Activated gamma-delta T cell (primary cell): ENCODE results near the gene FPR1.

Source experiments
- DNase-seq: peaks from one replicate; lab custom pipeline; 2025; lab: John Stamatoyannopoulos, UW

Gene FPR1

GRCh38 chr19:51706296-51706695, 45.4 kb downstream of the FPR1 start:
- no peak for DNase-seq

DNA sequence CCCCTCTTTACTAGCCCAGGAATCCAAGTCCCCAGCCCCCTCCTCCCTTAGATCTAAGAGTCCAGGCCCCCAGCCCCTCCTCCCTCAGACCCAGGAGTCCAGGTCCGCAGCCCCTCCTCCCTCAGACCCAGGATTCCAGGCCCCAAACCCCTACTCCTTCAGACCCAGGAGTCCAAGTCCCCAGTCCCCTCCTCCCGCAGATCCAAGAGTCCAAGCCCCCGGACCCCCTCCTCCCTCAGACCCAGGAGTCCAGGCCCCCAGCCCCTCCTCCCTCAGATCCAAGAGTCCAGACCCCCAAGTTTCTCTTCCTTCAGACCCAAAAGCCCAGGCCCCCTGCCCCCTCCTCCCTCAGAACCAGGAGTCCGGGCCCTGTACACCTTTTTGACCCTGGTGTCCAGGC, 47.1 kb downstream of the FPR1 start:
- DNase-seq = no peak

DNA sequence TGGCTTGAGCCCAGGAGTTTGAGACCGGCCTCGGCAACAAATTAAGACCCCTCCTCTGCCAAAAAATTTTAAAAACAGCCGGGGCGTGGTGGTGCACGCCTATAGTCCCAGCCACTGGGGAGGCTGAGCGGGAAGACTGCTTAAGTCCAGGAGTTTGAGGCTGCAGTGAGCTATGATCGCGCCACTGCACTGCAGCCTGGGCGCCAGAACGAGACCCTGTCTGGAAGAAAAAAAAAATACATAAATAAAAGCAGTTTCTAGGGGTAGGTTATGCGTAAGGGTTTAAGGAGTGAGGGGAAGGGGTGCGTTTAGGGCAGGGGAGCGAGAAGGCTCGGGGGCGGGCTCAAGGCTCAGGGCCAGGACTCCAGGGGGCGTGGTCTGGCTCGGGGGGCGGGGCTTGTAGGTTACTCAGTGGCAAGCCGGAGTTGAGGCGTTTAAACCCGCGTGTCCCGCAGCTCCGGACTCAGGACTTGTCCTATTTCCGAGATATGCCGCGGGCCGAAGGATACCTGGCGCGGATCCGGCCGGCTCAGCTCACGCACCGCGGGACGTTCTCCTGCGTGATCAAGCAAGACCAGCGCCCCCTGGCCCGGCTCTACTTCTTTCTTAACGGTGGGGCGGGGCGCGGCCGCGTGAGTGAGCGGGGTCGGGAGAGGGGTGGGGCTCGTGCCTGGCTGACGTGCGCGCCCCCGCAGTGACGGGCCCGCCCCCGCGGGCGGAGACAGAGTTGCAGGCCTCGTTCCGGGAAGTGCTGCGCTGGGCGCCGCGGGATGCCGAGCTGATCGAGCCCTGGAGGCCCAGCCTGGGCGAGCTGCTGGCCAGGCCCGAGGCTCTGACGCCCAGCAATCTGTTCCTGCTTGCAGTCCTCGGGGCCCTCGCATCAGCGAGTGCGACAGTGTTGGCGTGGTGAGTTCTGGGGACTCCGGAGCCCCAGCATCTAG, 47.8 kb downstream of the FPR1 start:
- peak; percentile 92 for DNase-seq

- no peak for DNase-seq
Measured at GRCh38 chr19:51702825-51703574, 48.7 kb downstream of the FPR1 start.

GRCh38 chr19:51702103-51702824, 49.4 kb downstream of the FPR1 start:
- no peak for DNase-seq

DNA sequence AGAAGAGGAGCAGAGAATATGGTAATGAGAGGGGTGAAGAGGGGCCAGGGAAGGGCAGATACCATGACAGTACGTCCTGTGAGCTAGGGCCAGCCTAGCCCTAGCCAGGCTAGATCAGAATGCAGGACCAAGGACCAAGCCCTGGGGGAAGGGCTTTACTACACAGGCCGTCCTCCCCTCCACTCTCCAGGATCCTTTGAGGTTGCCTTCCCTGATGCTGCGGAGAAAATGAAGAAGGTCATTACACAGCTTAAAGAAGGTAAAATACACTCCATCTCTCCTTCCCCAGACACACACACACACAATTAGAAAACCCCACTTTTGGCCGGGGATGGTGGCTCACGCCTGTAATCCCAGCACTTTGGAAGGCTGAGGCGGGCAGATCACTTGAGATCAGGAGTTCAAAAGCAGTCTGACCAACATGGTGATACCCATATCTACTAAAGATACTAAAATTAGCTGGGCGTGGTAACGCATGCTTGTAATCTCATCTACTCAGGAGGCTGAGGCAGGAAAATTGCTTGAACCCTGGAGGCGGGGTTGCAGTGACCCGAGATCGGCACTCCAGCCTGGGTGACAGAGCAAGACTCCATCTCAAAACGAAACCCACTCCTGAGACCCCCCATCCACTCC, 50.1 kb downstream of the FPR1 start:
- no peak for DNase-seq

GRCh38 chr19:51699170-51699569, 52.5 kb downstream of the FPR1 start:
- DNase-seq = no peak

GRCh38 chr19:51698296-51698695, 53.4 kb downstream of the FPR1 start:
- DNase-seq = no peak

- no peak for DNase-seq
Measured at GRCh38 chr19:51697169-51697776, 54.4 kb downstream of the FPR1 start.

DNA sequence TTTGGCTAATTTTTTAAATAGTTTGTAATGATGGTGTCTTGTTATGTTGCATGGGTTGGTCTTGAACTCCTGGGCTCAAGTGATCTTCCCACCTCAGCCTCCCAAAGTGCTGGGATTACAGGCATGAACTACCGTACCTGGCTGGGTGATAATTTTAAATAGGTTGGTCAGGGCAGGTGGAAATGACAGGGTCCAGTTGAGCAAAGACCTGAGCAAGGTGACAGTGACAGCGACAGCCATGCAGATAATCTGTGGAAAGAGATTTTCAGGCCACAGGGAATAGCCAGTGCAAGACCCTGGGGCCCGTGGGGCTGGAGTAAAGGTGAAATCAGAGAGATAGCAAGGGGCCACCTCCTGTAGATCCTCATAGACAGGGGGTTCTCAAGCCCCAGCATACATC, 55.1 kb downstream of the FPR1 start:
- DNase-seq = no peak
